Neutrophil (primary cell): ENCODE measurements around the gene MMS22L.
"Not testable (repeated sequence)": the region's sequence is repeated elsewhere in the genome, so short reads cannot be mapped to it uniquely, and the experiment has no call there.

Experiments
- H3K27ac ChIP-seq: fragments of 200-600 bp; sonication (generic); 2 replicates; pipeline ENCODE4 v1.5.1; 2016; ENCODE audit warnings: mild to moderate bottlenecking, moderate library complexity
- H3K27me3 ChIP-seq: fragments of 200-600 bp; sonication (generic); 2 replicates; pipeline ENCODE4 v1.6.0; 2016; ENCODE audit warnings: mild to moderate bottlenecking
- H3K36me3 ChIP-seq: fragments of 200-600 bp; sonication (generic); 2 replicates; pipeline ENCODE4 v1.5.1; 2017
- H3K4me1 ChIP-seq, 2 experiments: fragments of 200-600 bp in 1 of 2; sonication (generic) in 1 of 2; 1 replicate in 1 of 2; 2 replicates in 1 of 2; pipeline versions ENCODE4 v1.5.1 to v1.6.1; 2013 to 2016; ENCODE audit warnings: low read depth in 1 of 2, low read length in 1 of 2, mild to moderate bottlenecking in 1 of 2, moderate library complexity in 1 of 2; ENCODE audit not compliant: control insufficient read depth in 1 of 2, insufficient read depth in 1 of 2
- H3K4me3 ChIP-seq, 2 experiments: fragments of 200-600 bp in 1 of 2; sonication (generic) in 1 of 2; 1 replicate in 1 of 2; 2 replicates in 1 of 2; pipeline ENCODE4 v1.5.1; 2013 to 2016; ENCODE audit warnings: low read depth in 1 of 2, low read length in 1 of 2, mild to moderate bottlenecking in 1 of 2, moderate library complexity in 1 of 2
- H3K9me3 ChIP-seq: fragments of 200-600 bp; sonication (generic); 2 replicates; pipeline ENCODE4 v1.5.1; 2016
- TF ChIP-seq, protein P1 (sequence below): fragments of 200-600 bp; sonication (generic); IDR thresholded peaks from 2 replicates; pipeline ENCODE4 v1.5.1; 2016; ENCODE audit warnings: antibody characterized with exemption

MMS22L gene

DNA sequence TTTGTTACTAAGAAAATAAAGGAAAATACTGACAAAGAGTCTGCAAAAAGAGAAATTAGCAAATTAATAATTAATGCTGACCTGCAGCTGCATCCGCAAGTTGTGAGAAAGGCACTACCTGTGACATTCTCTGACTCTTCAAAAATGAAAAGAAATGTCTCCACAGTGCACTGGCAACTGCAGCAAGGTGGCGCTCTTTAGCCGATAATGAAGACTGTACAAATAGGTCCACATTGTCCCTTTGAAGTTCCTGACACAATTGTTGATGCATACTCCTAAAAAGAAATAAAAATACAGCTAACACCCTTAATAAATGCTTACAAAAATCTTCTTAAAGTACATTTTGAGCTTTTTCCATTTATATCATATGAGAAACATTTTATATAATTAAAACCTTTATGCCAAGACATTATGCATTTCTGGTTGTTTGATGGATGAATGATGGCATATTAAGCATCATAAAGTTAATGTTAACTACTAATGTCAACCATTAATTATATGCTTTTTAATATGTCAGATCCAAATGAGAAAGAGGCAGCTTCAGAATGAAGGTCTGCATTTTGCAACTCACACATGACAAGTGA is 96.5 kb downstream of the MMS22L start:
- TF ChIP-seq, protein P1, sequence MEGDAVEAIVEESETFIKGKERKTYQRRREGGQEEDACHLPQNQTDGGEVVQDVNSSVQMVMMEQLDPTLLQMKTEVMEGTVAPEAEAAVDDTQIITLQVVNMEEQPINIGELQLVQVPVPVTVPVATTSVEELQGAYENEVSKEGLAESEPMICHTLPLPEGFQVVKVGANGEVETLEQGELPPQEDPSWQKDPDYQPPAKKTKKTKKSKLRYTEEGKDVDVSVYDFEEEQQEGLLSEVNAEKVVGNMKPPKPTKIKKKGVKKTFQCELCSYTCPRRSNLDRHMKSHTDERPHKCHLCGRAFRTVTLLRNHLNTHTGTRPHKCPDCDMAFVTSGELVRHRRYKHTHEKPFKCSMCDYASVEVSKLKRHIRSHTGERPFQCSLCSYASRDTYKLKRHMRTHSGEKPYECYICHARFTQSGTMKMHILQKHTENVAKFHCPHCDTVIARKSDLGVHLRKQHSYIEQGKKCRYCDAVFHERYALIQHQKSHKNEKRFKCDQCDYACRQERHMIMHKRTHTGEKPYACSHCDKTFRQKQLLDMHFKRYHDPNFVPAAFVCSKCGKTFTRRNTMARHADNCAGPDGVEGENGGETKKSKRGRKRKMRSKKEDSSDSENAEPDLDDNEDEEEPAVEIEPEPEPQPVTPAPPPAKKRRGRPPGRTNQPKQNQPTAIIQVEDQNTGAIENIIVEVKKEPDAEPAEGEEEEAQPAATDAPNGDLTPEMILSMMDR: peak; percentile 60
- Histone ChIP-seq H3K4me1 (peaks cover 0 to 3% of the 10 kb centered on the region in 2 experiments), H3K27me3 (no peaks in the 10 kb centered on the region), H3K4me3 (no peak overlapping the region), H3K9me3 (no peaks in the 10 kb centered on the region), H3K36me3 (no peaks in the 10 kb centered on the region), H3K27ac (no peak overlapping the region)

DNA sequence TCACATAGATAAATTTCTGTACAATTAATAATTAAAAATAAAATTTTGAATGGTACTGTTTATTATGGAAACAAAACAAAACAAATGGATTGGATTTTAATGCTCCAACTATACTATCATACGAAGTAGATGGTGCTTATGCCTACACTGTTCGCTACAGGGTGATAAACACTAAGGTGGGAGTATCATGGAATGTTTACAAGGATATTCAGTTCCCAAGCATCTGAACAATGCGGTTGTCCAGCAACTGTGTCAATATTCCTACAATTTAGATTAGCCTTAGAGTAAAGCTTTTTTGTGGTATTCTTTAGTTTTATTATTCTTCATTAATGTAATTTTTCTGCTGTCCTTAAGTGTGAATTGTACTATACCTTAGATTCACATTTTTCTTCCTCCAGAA is 105.1 kb downstream of the MMS22L start:
- TF ChIP-seq, protein P1: no peak
- no peak overlapping the region for H3K4me3 ChIP-seq

DNA sequence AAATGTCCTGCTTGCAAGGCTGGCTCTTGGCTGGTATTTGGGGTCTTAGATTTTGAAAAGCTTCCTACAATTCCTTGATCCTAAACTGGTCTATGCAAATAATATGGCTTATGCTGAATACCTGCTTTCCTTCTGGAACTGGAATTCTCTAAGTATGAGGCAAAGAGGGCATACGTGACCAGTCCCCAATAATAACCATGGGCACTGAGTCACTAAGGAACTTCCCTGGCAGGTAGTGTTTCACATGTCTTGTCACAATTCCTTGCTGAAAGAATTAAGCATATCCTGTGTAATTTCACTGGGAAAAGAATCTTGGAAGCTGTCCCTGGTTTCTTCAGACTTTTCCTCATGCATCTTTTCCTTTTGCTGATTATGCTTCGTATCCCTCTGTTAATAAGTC is 106.5 kb downstream of the MMS22L start:
- Histone ChIP-seq H3K4me1 (peaks cover 0 to 5% of the 10 kb centered on the region in 2 experiments), H3K27ac (no peak overlapping the region), H3K36me3 (peaks cover 29% of the 10 kb centered on the region), H3K27me3 (no peaks in the 10 kb centered on the region), H3K4me3 (no peak overlapping the region), H3K9me3 (no peaks in the 10 kb centered on the region)
- TF ChIP-seq, protein P1: no peak

More for the DNA sequence above, 105.1 kb downstream of the MMS22L start:
- Histone ChIP-seq H3K27me3 (no peaks in the 10 kb centered on the region), H3K9me3 (no peaks in the 10 kb centered on the region), H3K27ac (no peak overlapping the region), H3K4me1 (peaks cover 0 to 8% of the 10 kb centered on the region in 2 experiments), H3K36me3 (peaks cover 25% of the 10 kb centered on the region)

DNA sequence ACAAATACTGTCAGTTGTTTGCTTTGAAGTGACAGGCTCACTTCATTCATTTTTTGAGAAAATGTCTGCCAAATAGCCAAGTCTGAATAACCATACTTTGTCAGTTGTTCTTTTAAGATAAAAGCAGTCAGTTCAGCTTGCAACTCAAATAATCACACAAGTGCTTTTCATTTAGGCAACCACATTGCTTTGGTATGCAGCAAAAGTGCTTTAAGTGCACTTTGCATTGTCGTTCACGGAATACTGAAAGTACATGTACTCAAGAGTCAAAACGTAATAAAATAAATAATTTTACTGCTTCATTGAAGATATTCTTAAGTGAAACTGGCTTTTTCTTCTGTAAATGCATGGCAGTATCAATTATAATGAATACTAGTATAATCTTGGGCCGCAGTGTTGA is 107.2 kb downstream of the MMS22L start:
- TF ChIP-seq, protein P1: no peak
- no peaks in the 10 kb centered on the region for H3K4me1 ChIP-seq
- H3K4me3 ChIP-seq: no peak overlapping the region
- no peak overlapping the region for H3K27ac ChIP-seq
- H3K36me3 ChIP-seq: peaks cover 29% of the 10 kb centered on the region
- H3K9me3 ChIP-seq: no peaks in the 10 kb centered on the region
- H3K27me3 ChIP-seq: no peaks in the 10 kb centered on the region

DNA sequence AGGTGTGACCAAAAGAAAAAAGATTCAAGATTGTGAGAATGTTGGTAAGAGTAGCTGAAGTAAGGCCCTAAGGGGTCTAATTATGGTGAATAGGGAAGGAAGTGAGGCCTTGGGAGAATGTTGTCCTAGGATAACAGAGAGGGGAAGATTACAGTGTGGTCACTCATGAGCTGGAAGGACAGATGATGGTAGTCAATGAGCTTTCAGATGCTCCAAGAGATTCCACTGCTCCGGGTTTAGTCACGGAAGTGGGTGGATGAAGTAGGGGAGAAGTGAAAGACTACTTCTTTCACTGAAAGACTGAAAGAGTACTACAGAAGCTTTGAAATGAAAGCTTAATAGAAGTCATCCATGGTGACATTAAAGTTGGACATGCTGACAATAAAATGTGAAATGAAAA is 108.5 kb downstream of the MMS22L start:
- TF ChIP-seq, protein P1: no peak
- Histone ChIP-seq H3K36me3 (peaks cover 29% of the 10 kb centered on the region), H3K4me1 (no peaks in the 10 kb centered on the region), H3K9me3 (no peaks in the 10 kb centered on the region), H3K27ac (no peak overlapping the region), H3K27me3 (no peaks in the 10 kb centered on the region), H3K4me3 (no peak overlapping the region)

DNA sequence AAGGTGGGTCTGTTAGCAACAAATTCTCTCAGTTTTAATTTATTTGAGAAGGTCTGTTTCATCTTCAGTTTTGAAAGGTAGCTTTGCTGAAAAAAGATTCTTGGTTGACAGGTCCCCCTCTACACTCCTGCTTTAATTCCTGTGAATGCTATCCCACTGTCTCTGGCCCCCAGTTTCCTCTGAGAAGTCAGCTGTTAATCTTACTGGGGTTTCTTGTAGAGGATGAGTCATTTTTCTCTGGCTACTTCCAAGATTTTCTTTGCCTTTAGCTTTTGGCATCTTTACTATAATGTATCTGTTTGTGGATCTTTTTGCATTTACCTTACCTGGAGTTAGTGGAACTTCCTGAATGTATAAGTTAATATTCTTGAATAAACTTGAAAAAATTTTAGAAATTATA is 122.7 kb downstream of the MMS22L start:
- peaks cover 3 to 5% of the 10 kb centered on the region in 2 experiments for H3K4me1 ChIP-seq
- H3K36me3 ChIP-seq: no peaks in the 10 kb centered on the region
- H3K27me3 ChIP-seq: no peaks in the 10 kb centered on the region
- H3K9me3 ChIP-seq: no peaks in the 10 kb centered on the region
- TF ChIP-seq, protein P1: no peak
- H3K4me3 ChIP-seq: no peak overlapping the region
- H3K27ac ChIP-seq: no peak overlapping the region

DNA sequence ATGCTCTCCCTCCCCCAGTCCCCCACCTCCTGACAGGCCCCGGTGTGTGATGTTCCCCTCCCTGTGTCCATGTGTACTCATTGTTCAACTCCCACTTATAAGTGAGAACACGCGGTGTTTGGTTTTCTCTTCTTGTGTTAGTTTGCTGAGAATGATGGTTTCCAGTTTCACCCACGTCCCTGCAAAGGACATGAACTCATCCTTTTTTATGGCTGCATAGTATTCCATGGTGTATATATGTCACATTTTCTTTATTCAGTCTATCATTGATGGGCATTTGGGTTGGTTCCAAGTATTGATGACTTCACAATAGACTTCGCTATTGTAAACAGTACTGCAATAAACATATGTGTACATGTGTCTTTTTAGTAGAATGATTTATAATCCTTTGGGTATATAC is 127.6 kb downstream of the MMS22L start:
- not testable (repeated sequence) for H3K9me3 ChIP-seq, H3K4me3 ChIP-seq, H3K4me1 ChIP-seq, H3K27me3 ChIP-seq, H3K36me3 ChIP-seq, H3K27ac ChIP-seq
